Fibroblast of villous mesenchyme (primary cell): ENCODE measurements around the gene E2F3. TPM values are rescaled to one million over a fixed set of nuclear protein-coding genes. Genes with fewer than 3 reads are reported as not detected.
"Not testable (repeated sequence)": the region's sequence is repeated elsewhere in the genome, so short reads cannot be mapped to it uniquely, and the experiment has no call there.

Source experiments
- DNase-seq: peaks from one replicate; pipeline ENCODE4 v3.0.0-alpha.2; 2010; ENCODE audit warnings: low read depth
- H3K4me3 ChIP-seq: 2 replicates; pipeline ENCODE4 v1.5.1; 2011; ENCODE audit warnings: low read depth, mild to moderate bottlenecking, low read length
- total RNA-seq: library from RNA; depleted of rRNA; stranded (reverse); fragments of >200 nt; gene quantifications from 2 replicates; pipeline ENCODE4 v1.2.3, GENCODE V29; 2012
- TF ChIP-seq, protein P1 (sequence below): IDR thresholded peaks from 2 replicates; pipeline ENCODE4 v1.5.1; 2012; ENCODE audit warnings: low read depth, mild to moderate bottlenecking, low read length; ENCODE audit not compliant: insufficient read depth

The E2F3 gene
- total RNA-seq, 1 donor = 13.0 TPM

DNA sequence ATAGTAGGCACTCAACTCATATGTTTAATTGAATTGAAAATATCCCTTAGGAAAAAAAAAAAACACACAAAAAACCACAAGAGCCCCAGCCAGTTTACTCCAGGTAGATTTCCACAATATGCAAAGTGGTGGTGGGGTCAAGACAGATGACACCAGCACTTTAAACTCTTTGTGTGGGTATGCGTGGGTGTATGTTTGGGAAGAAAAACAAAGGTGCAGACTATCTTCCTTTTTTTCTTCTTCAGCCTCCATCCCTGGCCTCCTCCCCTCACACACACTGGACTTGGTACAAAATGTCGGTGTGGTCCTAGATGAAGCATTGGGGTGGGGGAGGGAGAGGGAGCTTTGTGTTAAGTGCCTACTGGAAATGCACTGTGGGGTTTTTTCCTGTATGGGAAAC, 90.4 kb downstream of the E2F3 start:
- no peak for DNase-seq
- H3K4me3 ChIP-seq = no peak overlapping the region
- TF ChIP-seq, protein P1, sequence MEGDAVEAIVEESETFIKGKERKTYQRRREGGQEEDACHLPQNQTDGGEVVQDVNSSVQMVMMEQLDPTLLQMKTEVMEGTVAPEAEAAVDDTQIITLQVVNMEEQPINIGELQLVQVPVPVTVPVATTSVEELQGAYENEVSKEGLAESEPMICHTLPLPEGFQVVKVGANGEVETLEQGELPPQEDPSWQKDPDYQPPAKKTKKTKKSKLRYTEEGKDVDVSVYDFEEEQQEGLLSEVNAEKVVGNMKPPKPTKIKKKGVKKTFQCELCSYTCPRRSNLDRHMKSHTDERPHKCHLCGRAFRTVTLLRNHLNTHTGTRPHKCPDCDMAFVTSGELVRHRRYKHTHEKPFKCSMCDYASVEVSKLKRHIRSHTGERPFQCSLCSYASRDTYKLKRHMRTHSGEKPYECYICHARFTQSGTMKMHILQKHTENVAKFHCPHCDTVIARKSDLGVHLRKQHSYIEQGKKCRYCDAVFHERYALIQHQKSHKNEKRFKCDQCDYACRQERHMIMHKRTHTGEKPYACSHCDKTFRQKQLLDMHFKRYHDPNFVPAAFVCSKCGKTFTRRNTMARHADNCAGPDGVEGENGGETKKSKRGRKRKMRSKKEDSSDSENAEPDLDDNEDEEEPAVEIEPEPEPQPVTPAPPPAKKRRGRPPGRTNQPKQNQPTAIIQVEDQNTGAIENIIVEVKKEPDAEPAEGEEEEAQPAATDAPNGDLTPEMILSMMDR = no peak

GRCh38 chr6:20497216-20498040, 95.7 kb downstream of the E2F3 start:
- TF ChIP-seq, protein P1 = no peak
- DNase-seq = peak; percentile 38
- H3K4me3 ChIP-seq = no peak overlapping the region

- no peak for DNase-seq
- H3K4me3 ChIP-seq = no peak overlapping the region
- TF ChIP-seq, protein P1 = no peak
Observed at GRCh38 chr6:20498041-20498385, 96.3 kb downstream of the E2F3 start.

GRCh38 chr6:20509212-20509611, 107.5 kb downstream of the E2F3 start:
- peak; percentile 28 for DNase-seq
- TF ChIP-seq, protein P1 = no peak

GRCh38 chr6:20511852-20512251, 110.2 kb downstream of the E2F3 start:
- no peak overlapping the region for H3K4me3 ChIP-seq
- DNase-seq = no peak
- TF ChIP-seq, protein P1 = no peak

More at GRCh38 chr6:20509212-20509611, 107.5 kb downstream of the E2F3 start:
- no peak overlapping the region for H3K4me3 ChIP-seq

DNA sequence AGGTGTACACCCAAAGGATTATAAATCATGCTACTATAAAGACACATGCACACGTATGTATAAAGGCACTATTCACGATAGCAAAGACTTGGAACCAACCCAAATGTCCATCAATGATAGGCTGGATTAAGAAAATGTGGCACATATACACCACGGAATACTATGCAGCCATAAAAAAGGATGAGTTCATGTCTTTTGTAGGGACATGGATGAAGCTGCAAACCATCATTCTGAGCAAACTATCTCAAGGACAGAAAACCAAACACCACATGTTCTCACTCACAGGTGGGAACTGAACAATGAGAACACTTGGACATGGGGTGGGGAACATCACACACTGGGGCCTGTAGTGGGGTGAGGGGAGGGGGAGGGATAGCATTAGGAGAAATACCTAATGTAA, 123.5 kb downstream of the E2F3 start:
- not testable (repeated sequence) for DNase-seq, H3K4me3 ChIP-seq

- TF ChIP-seq, protein P1 = peak; percentile 46
- DNase-seq = peak; percentile 30
- H3K4me3 ChIP-seq = not testable (repeated sequence)
Observed at GRCh38 chr6:20529086-20529448, 127.4 kb downstream of the E2F3 start.
